Mammary epithelial cell (primary cell): Measurements from ENCODE around the gene DOK3.

Experiments used
- CTCF ChIP-seq, 2 donors: IDR thresholded peaks in 1 of 2; conservative IDR thresholded peaks in 1 of 2; 2 replicates each; pipeline ENCODE4 v1.5.1; 2011 to 2012; ENCODE audit warnings: inconsistent platforms in 2 of 2, low read length in 2 of 2, mild to moderate bottlenecking in 2 of 2, control low read depth in 1 of 2, low read depth in 1 of 2; ENCODE audit not compliant: insufficient read depth in 1 of 2; ENCODE audit errors: extremely low read depth in 1 of 2
- EZH2 ChIP-seq: IDR thresholded peaks from 2 replicates; pipeline ENCODE4 v1.6.1; 2012; ENCODE audit warnings: low read length, inconsistent platforms, borderline replicate concordance

DNA sequence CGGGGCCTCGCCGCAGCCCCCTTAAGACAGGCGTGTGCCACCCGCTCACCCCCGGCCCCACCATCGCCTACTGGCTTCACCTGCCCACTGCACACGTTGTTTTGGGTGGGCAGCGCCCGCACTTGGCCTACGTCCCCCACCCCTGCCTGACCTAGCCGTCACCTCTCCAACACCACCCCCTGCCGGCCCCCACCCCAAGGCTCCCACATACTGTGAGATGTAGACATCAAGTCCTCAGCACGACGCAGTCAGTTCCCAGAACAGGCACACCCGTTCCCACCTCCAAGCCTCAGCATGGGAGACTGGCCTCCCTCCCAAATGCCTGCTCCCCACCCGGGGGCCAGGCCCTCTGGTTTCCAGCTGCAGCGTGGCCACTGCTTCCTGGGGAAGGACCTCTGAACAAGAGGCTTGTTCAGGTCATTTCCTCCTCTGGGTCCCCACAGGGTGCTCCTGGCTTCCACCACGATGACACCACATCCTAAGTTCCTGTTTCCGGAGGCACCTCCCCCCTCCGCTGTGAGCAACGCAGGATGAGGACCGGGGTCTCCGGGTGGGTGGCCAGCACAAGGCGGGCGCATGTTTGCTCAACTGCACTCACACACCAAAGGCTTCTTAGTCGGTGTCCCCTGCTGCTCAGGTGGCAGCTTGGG lies 47.5 kb downstream of the DOK3 start:
- TF ChIP-seq CTCF (conservative IDR thresholded peaks at IDR 0.05 in 1 of 2, IDR thresholded peaks at IDR 0.05 in 1 of 2; ENCODE audit: extremely low read depth in 1 of 2, insufficient read depth in 1 of 2, low read depth in 1 of 2, low read length in 2 of 2) = no peak
- no peak for TF ChIP-seq EZH2
